CD14-positive monocyte (primary cell): ENCODE measurements around the gene MCM3AP. TPM values are rescaled to one million over a fixed set of nuclear protein-coding genes. Genes with fewer than 3 reads are reported as not detected.

Source experiments
- DNase-seq, 3 donors: peaks; one replicate each; pipeline ENCODE4 v3.0.0-alpha.2; 2011 to 2022
- H2AFZ ChIP-seq: 2 replicates; pipeline ENCODE4 v1.6.0; 2012; ENCODE audit warnings: mild to moderate bottlenecking, low read depth, low read length, inconsistent platforms; ENCODE audit not compliant: insufficient read depth, poor library complexity, severe bottlenecking
- H3K27ac ChIP-seq, 2 donors: 1 replicate in 1 of 2; 2 replicates in 1 of 2; pipeline ENCODE4 v1.5.1; 2012 to 2013; ENCODE audit warnings: low read length in 2 of 2, control low read depth in 1 of 2, inconsistent platforms in 1 of 2, low read depth in 1 of 2, mild to moderate bottlenecking in 1 of 2
- H3K27me3 ChIP-seq, 2 donors: one replicate each; pipeline versions ENCODE4 v1.6.0 to v1.6.1; 2011 to 2013; ENCODE audit warnings: low read length in 2 of 2; ENCODE audit not compliant: control insufficient read depth in 2 of 2, insufficient read depth in 2 of 2
- H3K36me3 ChIP-seq, 2 donors: replicated peaks in 1 of 2; 1 replicate in 1 of 2; 2 replicates in 1 of 2; pipeline versions ENCODE4 v1.5.1 to v1.6.1; 2012 to 2013; ENCODE audit warnings: low read length in 2 of 2, control low read depth in 1 of 2, inconsistent platforms in 1 of 2, mild to moderate bottlenecking in 1 of 2; ENCODE audit not compliant: insufficient read depth in 2 of 2, control insufficient read depth in 1 of 2
- H3K4me1 ChIP-seq, 2 donors: 1 replicate in 1 of 2; 2 replicates in 1 of 2; pipeline versions ENCODE4 v1.5.1 to v1.6.1; 2012 to 2013; ENCODE audit warnings: low read length in 2 of 2, control low read depth in 1 of 2, inconsistent platforms in 1 of 2, mild to moderate bottlenecking in 1 of 2, moderate library complexity in 1 of 2; ENCODE audit not compliant: insufficient read depth in 2 of 2, control insufficient read depth in 1 of 2
- H3K4me2 ChIP-seq: replicated peaks from 2 replicates; pipeline ENCODE3; 2012; ENCODE audit warnings: low read length, moderate library complexity, mild to moderate bottlenecking; ENCODE audit not compliant: poor library complexity, severe bottlenecking; ENCODE audit errors: extremely low read depth
- H3K4me3 ChIP-seq, 3 experiments: fragments of 200-600 bp in 1 of 3; sonication (generic) in 1 of 3; replicated peaks in 1 of 3; 1 replicate in 2 of 3; 2 replicates in 1 of 3; pipeline ENCODE4 v1.5.1; 2011 to 2013; ENCODE audit warnings: low read length in 3 of 3, mild to moderate bottlenecking in 3 of 3, control low read depth in 2 of 3, low read depth in 2 of 3, inconsistent platforms in 1 of 3, moderate library complexity in 1 of 3
- H3K79me2 ChIP-seq: 2 replicates; pipeline ENCODE4 v1.6.0; 2012; ENCODE audit warnings: mild to moderate bottlenecking, control low read depth, inconsistent platforms, low read length, moderate library complexity; ENCODE audit not compliant: insufficient read depth
- H3K9ac ChIP-seq: 2 replicates; pipeline ENCODE4 v1.6.0; 2017; ENCODE audit warnings: low read length, mild to moderate bottlenecking; ENCODE audit not compliant: insufficient read depth, poor library complexity, severe bottlenecking
- H3K9me3 ChIP-seq, 2 donors: replicated peaks in 1 of 2; 1 replicate in 1 of 2; 2 replicates in 1 of 2; pipeline versions ENCODE4 v1.5.1 to v1.6.1; 2012 to 2013; ENCODE audit warnings: low read length in 2 of 2, control low read depth in 1 of 2; ENCODE audit not compliant: control insufficient read depth in 1 of 2, insufficient read depth in 1 of 2
- H4K20me1 ChIP-seq: 2 replicates; pipeline ENCODE4 v1.6.0; 2012; ENCODE audit warnings: mild to moderate bottlenecking, low read length, control low read depth, moderate library complexity; ENCODE audit not compliant: insufficient read depth
- H3K27ac Mint-ChIP-seq, 7 donors: one replicate each; pipeline ENCODE4 v1.8.0; 2020; ENCODE audit warnings: mild to moderate bottlenecking in 7 of 7, mixed read lengths in 7 of 7, moderate library complexity in 6 of 7, inconsistent platforms in 2 of 7
- H3K27me3 Mint-ChIP-seq, 3 donors: one replicate each; pipeline ENCODE4 v1.8.0; 2021 to 2022; ENCODE audit warnings: low read depth in 3 of 3, mild to moderate bottlenecking in 3 of 3, mixed read lengths in 3 of 3, moderate library complexity in 3 of 3, inconsistent platforms in 1 of 3
- H3K36me3 Mint-ChIP-seq, 2 donors: one replicate each; pipeline ENCODE4 v1.8.0; 2020; ENCODE audit warnings: mixed read lengths in 2 of 2, inconsistent platforms in 1 of 2, mild to moderate bottlenecking in 1 of 2
- H3K4me1 Mint-ChIP-seq: one replicate; pipeline ENCODE4 v1.8.0; 2020; ENCODE audit warnings: mild to moderate bottlenecking, mixed read lengths
- H3K4me3 Mint-ChIP-seq, 2 donors: one replicate each; pipeline ENCODE4 v1.8.0; 2020; ENCODE audit warnings: mild to moderate bottlenecking in 2 of 2, mixed read lengths in 2 of 2, moderate library complexity in 1 of 2
- H3K9me3 Mint-ChIP-seq, 7 donors: one replicate each; pipeline ENCODE4 v1.8.0; 2020 to 2022; ENCODE audit warnings: mixed read lengths in 7 of 7, mild to moderate bottlenecking in 6 of 7, moderate library complexity in 6 of 7, inconsistent platforms in 2 of 7
- WGBS: methylation state at CpG from one replicate; pipeline ENCODE4 v1.1.5; 2013; ENCODE audit warnings: missing lambda C conversion rate; ENCODE audit not compliant: insufficient coverage; 5-methylcytosine and 5-hydroxymethylcytosine counted together
- intact Hi-C, 2 donors: fragments of 100-400 bp; cut with micrococcal nuclease; formaldehyde crosslinking; loops; one replicate each; pipeline versions ENCODE4 v1.15.0 to v1.15.1; 2023
- polyA plus RNA-seq, 3 donors: library from polyadenylated mRNA; depleted of rRNA in 1 of 3; unstranded in 2 of 3; stranded (reverse) in 1 of 3; fragments of 300-500 nt in 2 of 3; fragments of >200 nt in 1 of 3; fragmentation: Illumina TruSeq in 2 of 3; gene quantifications; 1 replicate in 2 of 3; 2 replicates in 1 of 3; pipeline ENCODE4 v1.2.3, GENCODE V29; 2012 to 2021
- TF ChIP-seq, protein P1 (sequence below): fragments of 200-600 bp; IDR thresholded peaks from one replicate; pipeline ENCODE4 v1.8.0; 2022; ENCODE audit warnings: antibody characterized with exemption, mild to moderate bottlenecking

The MCM3AP gene
- polyA plus RNA-seq, 3 donors = 30.9 to 62.4 (median 32.7) TPM

DNA sequence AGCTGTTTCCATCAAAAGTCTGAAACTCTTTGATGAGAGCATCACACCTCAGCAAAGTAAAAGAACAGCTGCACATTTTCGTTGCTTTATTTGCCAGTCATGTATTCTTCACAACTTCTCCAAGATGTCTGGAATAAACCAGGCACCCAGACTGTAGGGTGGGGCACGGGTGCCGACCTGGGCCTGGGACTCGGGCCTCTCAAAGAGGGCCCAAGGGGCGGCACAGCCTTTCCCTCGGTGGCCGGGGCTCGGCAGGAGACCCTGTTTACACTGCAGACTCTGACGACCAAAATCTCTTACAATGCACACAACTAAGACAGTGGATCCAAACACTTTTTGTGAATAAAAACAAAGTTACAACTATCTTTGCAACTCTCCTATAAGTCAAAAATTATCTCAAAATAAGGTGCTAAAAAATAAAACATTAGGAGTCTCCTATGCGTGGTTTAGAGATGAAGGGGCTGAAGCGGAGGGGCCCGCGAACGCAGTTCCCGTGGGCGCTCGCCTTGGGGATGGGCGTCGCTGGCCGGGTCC, 57.5 kb downstream of the MCM3AP start:
- Mint-ChIP-seq H3K4me1 (peaks cover 34% of the 10 kb centered on the region), H3K4me3 (peak overlapping the region; percentile 80 to 88), H3K36me3 (peaks cover 8 to 12% of the 10 kb centered on the region in 2 donors), H3K27me3 (peaks cover 2 to 7% (median 2%) of the 10 kb centered on the region in 3 donors), H3K9me3 (peaks cover 0 to 7% (median 1%) of the 10 kb centered on the region in 7 donors), H3K27ac (peak overlapping the region in 2 of 7 donors; percentile 8 to 63)
- peak overlapping the region; percentile 93 for H2AFZ ChIP-seq
- DNase-seq = no peak
- H3K9ac ChIP-seq = peak overlapping the region; percentile 78
- H3K9me3 ChIP-seq = no peaks in the 10 kb centered on the region
- peaks cover 17 to 24% of the 10 kb centered on the region in 2 donors for H3K4me1 ChIP-seq
- H4K20me1 ChIP-seq = no peaks in the 10 kb centered on the region
- peak overlapping the region in 1 of 2 donors; percentile 68 for H3K27ac ChIP-seq
- H3K79me2 ChIP-seq = peaks cover 4% of the 10 kb centered on the region
- TF ChIP-seq, protein P1, sequence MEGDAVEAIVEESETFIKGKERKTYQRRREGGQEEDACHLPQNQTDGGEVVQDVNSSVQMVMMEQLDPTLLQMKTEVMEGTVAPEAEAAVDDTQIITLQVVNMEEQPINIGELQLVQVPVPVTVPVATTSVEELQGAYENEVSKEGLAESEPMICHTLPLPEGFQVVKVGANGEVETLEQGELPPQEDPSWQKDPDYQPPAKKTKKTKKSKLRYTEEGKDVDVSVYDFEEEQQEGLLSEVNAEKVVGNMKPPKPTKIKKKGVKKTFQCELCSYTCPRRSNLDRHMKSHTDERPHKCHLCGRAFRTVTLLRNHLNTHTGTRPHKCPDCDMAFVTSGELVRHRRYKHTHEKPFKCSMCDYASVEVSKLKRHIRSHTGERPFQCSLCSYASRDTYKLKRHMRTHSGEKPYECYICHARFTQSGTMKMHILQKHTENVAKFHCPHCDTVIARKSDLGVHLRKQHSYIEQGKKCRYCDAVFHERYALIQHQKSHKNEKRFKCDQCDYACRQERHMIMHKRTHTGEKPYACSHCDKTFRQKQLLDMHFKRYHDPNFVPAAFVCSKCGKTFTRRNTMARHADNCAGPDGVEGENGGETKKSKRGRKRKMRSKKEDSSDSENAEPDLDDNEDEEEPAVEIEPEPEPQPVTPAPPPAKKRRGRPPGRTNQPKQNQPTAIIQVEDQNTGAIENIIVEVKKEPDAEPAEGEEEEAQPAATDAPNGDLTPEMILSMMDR = no peak
- H3K4me2 ChIP-seq = peak overlapping the region; percentile 89
- H3K27me3 ChIP-seq = no peaks in the 10 kb centered on the region
- 1% methylated on average over 19 of the region's 20 CpGs for WGBS
- peak overlapping the region; percentile 62 to 90 (median 64) for H3K4me3 ChIP-seq
- H3K36me3 ChIP-seq = peaks cover 0 to 4% of the 10 kb centered on the region in 2 donors
- intact Hi-C loops = loop anchor here (2.0 to 5.0 kb wide), 4 partner anchors 43 to 97 kb away; partner anchors contain the start of genes PCNT (in 2 of the 2), SPATC1L (in 2 of the 2) and C21orf58 (in 1 of the 2)

DNA sequence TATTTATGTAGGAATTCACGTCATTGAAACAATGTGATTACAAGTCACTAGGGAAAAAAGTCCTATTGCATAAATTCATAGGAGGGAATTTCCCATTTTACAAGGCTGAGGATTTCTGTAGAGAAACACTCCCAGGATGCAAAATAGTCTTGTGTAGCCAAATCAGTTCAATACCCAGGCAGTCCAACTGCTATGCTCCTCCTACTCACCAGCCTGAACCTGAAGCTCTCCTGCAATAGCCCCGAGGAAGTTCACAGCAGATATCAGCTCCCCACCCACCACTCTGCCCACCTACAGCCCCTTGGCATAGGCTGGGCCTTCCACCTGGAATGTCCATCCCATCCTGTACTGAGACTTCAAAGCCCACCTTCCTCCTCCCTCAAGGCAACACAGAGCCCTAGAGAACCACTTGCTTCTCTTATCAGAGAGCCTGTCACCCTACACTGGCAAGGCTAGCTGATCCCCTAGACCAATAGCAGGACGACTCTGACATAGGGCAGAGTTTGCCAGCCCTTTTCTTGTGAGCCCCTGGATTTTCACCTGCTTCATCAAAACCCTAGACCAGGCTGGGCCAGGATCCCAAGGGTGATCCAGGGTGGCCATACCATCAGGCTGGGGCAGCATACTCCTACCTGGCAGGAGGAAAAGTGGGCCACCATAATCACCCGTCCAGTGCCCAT, 58.4 kb downstream of the MCM3AP start:
- Mint-ChIP-seq H3K4me3 (peak overlapping the region; percentile 80 to 88), H3K9me3 (peaks cover 0 to 7% (median 1%) of the 10 kb centered on the region in 7 donors), H3K36me3 (peaks cover 12% of the 10 kb centered on the region in 2 donors), H3K27ac (peak overlapping the region in 2 of 7 donors; percentile 36 to 72), H3K4me1 (peaks cover 34% of the 10 kb centered on the region), H3K27me3 (peaks cover 2 to 7% (median 2%) of the 10 kb centered on the region in 3 donors)
- TF ChIP-seq, protein P1 = no peak
- intact Hi-C loops = loop anchor here (2.0 to 5.0 kb wide), 3 partner anchors 45 to 98 kb away; partner anchors contain the start of genes PCNT (in 2 of the 2), C21orf58 (in 1 of the 2) and SPATC1L (in 1 of the 2)
- Histone ChIP-seq H3K9ac (peak overlapping the region; percentile 28), H3K27ac (no peak overlapping the region), H4K20me1 (no peaks in the 10 kb centered on the region), H2AFZ (no peak overlapping the region), H3K4me2 (peak overlapping the region; percentile 89), H3K4me3 (peak overlapping the region in 1 of 3 experiments; percentile 90), H3K27me3 (no peaks in the 10 kb centered on the region), H3K36me3 (no peaks in the 10 kb centered on the region), H3K4me1 (peaks cover 17 to 24% of the 10 kb centered on the region in 2 donors), H3K9me3 (no peaks in the 10 kb centered on the region), H3K79me2 (peaks cover 4% of the 10 kb centered on the region)
- 87% methylated on average over 3 of the region's 4 CpGs for WGBS
- peak in 1 of 3 donors; percentile 45 for DNase-seq
